EH (cell line): ENCODE data around the gene CDCA5.
A peak's percentile ranks its signal among the peaks of the same experiment; 100 is the strongest.

ENCODE experiments used
- DNase-seq: peaks from one replicate; pipeline ENCODE4 v3.0.0-alpha.2; 2015; ENCODE audit warnings: low read depth

Gene CDCA5

DNA sequence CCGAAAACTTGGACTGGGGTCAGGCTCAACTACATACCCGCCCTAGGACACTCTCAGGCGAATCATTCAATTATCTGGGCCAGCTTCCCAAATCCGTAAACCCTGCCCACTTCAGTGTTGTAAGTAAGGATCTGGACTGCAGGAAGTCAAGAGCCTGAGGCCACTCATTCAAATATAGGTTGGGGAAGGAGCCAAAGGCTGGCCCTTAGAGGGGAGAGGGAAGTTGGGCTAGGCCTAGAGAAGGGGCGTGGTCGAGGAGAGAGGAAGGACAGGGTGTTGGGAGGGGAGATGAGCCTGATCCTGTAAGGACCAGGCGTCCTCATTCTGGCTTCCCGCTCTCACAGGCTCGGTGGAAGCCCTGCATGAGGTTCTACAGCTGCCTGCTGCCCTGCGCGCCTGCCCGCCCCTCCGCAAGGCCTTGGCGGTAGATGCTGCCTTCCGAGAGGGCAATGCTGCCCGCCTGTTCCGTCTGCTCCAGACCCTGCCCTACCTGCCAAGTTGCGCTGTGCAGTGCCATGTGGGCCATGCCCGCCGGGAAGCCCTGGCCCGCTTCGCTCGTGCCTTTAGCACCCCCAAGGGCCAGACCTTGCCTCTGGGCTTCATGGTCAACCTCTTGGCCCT is 39.8 kb downstream of the CDCA5 start:
- DNase-seq: peak; percentile 79

DNA sequence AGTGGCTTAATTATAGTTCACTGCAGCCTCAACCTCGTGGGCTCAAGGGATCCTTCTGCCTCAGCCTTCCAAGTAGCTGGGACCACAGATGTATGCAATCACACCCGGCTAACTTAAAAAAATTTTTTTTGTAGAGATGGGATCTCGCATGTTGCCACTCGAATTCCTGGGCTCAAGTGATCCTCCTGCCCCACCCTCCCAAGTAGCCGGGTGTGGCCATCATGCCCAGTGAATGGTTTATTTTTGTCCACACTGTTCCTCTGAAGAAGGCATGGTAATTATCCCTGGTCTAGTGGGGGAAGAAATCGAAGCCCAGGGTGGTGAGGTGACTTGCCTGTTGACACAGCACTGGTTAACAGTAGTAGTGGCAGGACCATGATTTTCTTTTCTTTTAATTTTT is 40.9 kb downstream of the CDCA5 start:
- no peak for DNase-seq

DNA sequence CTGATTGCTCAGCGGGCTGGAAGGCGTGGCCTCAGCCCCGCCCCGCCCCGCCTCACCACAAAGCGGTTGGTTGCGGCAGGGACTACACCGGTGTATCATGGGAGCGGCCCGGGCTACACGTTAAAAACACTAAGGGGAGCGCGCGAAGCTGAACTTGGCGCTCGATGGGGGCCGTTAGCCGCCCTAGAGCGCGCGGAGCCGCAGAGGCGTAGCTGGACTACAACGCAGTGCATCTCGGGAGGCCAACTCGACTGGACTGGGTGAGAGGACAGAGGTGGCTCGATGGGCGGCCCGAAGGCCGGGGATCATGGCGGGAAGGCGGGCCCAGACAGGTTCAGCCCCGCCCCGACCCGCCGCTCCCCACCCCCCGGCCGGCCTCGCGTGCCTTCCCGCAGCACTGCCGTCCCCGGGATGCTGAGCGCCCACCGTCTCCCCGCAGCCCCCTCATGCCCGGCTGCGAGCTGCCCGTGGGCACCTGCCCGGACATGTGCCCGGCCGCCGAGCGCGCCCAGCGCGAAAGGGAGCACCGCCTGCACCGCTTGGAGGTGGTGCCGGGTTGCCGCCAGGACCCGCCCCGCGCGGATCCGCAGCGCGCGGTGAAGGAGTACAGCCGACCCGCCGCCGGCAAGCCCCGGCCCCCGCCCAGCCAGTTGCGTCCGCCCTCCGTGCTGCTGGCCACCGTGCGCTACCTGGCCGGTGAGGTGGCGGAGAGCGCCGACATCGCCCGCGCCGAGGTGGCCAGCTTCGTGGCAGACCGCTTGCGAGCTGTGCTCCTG is 42.8 kb downstream of the CDCA5 start, which contains the start of gene SAC3D1:
TSS of gene SAC3D1 (plus strand) at position 364 of the 776 bp plus-strand sequence. CDS start at position 447, 83 bp downstream.
- DNase-seq: peak; percentile 96

DNA sequence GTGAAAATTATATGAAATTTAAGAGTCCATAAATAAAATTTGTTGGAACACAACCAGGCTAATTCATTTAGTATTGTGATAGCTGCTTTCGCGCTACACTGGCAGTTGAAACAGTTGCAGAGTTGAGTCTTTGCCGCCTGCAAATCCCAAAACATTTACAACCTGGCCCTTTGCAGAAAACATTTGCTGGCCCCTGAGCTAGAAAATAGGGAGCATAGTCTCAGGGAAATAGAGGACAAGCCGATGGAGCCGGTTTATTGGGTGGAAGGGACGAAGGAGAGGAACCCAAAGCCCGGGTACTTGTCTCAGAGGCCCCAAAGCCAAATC is 43.4 kb downstream of the CDCA5 start:
- no peak for DNase-seq

DNA sequence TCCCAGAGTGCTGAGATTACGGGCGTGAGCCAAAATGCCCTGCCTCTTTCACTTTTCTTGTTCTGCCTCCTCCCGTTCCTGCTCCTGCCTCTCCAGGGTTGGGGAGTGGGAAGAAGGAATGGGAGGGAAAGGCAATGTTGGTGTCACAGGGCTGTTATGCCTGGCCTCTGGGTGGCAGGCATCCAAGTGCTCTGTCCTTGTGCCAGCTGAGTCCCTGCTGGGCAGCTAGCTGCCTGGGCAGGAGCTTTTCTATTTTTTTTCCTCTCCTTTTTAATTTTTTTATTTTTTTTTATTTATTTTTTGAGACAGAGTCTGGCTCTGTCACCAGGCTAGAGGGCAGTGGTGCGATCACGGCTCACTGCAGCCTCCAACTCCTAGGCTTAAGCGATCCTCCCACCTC is 46.9 kb downstream of the CDCA5 start:
- DNase-seq: no peak

DNA sequence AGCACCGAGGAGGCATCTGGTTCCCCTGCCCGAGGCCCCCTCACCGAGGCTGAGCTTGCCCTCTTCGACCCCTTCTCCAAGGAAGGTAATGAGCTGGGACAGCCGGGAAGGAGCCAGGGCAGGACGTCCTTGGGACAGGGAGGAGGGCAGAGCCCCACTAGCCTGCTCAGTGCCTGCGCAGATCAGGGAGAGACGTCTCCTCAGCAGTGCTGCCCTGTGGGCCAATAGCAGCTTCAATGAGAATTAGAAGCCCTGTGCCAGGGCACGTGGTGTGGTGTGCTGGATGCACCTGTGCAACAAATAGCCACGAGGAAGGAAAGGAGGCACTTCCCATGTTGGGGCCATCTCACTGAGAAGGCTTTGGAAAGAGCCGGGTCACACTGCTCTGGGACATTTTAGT is 48.3 kb downstream of the CDCA5 start:
- no peak for DNase-seq

DNA sequence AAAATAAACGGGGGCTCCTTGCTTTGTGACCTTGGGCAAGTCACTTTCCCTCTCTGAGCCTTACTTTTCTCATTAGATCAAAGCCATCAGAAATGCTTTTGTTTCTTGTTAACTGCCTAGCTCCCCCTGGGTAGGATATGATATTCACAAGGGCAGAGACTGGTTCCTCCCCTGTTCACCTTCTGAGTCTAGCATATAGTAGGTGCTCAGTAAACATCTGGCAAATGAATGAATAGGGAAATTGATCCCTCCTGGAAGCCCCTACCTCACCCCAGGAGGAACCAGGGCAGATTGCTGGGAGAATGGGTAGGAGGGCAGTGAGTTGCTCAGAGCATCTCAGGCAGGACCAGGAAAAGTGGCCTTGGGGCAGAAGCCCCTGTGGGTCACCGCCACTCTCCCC is 49.4 kb downstream of the CDCA5 start:
- DNase-seq: no peak

DNA sequence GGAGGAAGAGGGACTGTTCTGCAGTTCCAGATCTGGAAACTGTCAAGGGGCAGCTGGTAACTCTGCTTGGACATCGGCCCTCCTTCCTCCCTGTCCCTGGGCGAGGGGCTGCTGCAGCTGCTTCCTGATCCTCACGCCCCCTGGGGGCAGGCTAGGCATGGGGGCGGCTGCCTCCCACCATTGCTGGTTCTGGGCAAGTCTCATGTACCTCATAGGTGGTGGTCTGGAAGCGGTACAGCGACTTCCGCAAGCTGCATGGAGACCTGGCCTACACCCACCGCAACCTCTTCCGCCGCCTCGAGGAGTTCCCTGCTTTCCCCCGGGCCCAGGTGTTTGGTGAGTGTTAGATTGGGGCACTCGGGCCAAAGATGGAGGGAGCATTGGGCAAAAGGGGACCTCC is 51.6 kb downstream of the CDCA5 start:
- no peak for DNase-seq
